ENCODE results near the gene GCLC. TPM values are rescaled to one million over a fixed set of nuclear protein-coding genes. Genes with fewer than 3 reads are reported as not detected.

GCLC gene
- total and polyA plus RNA-seq, 2 experiments from 2014 or later = 16.9 to 40.3 TPM

- H3K4me3 ChIP-seq = no peak overlapping the region
- H3K9me2 ChIP-seq (ENCODE audit: insufficient read depth) = no peaks in the 10 kb centered on the region
- H3K4me2 ChIP-seq = no peak overlapping the region
- TF ChIP-seq ZNF462 (CRISPR knock-in tag; IDR thresholded peaks at IDR 0.05) = no peak
- TF ChIP-seq NANOG (IDR thresholded peaks at IDR 0.05; ENCODE audit: borderline replicate concordance) = no peak
- no peak for TF ChIP-seq ZNF331 (CRISPR knock-in tag; IDR thresholded peaks at IDR 0.05; ENCODE audit: low read depth)
- no peak for TF ChIP-seq EZH2 (IDR thresholded peaks at IDR 0.05; ENCODE audit: low read depth, unreplicated experiment)
- TF ChIP-seq JUNB (IDR thresholded peaks at IDR 0.05; ENCODE audit: unreplicated experiment) = no peak
- TF ChIP-seq CTCF (conservative IDR thresholded peaks at IDR 0.05; ENCODE audit: low read depth in 2 of 2) = no peak
- no peak for TF ChIP-seq POLR2AphosphoS5 (IDR thresholded peaks at IDR 0.05; ENCODE audit: low read depth)
- no peak for TF ChIP-seq ZNF114 (CRISPR knock-in tag; IDR thresholded peaks at IDR 0.05)
- no peak for TF ChIP-seq ETS1 (IDR thresholded peaks at IDR 0.05)
- no peak for TF ChIP-seq STAT1 (IDR thresholded peaks at IDR 0.05; ENCODE audit: unreplicated experiment)
- no peaks in the 10 kb centered on the region for H3K4me1 ChIP-seq (ENCODE audit: insufficient read depth)
- peaks cover 3% of the 10 kb centered on the region; the same call in 1 of the 3 replicates for H3K9me3 Mint-ChIP-seq
- H3F3A ChIP-seq (replicated peaks; ENCODE audit: low read depth) = no peaks in the 10 kb centered on the region
- no peaks in the 10 kb centered on the region for H3K36me3 ChIP-seq (ENCODE audit: insufficient read depth)
- no peak overlapping the region for H3K27ac Mint-ChIP-seq
- no peaks in the 10 kb centered on the region for H4K20me1 ChIP-seq (replicated peaks; ENCODE audit: insufficient read depth)
- H3K27ac ChIP-seq (ENCODE audit: low read depth) = no peak overlapping the region
- H3K4me1 Mint-ChIP-seq = no peaks in the 10 kb centered on the region
- H3K79me2 ChIP-seq (replicated peaks; ENCODE audit: insufficient read depth) = no peaks in the 10 kb centered on the region
- no peak for DNase-seq (ENCODE audit: low spot score)
- no peaks in the 10 kb centered on the region for H3K27me3 ChIP-seq (ENCODE audit: insufficient read depth)
- no peak overlapping the region for H2AFZ ChIP-seq
- no peak for ATAC-seq
- H3K27me3 Mint-ChIP-seq (ENCODE audit: insufficient read depth, low read depth, poor library complexity) = peaks cover 2% of the 10 kb centered on the region
- H3K4me3 Mint-ChIP-seq = no peak overlapping the region
- no peaks in the 10 kb centered on the region for H3K36me3 Mint-ChIP-seq (ENCODE audit: low read depth)
These were observed 58.2 kb downstream of the GCLC start for GRCh38 chr6:53486679-53487078.
